ENCODE data around the gene SLC4A3.
A peak's percentile ranks its signal among the peaks of the same experiment; 100 is the strongest.

SLC4A3 gene, protein sequence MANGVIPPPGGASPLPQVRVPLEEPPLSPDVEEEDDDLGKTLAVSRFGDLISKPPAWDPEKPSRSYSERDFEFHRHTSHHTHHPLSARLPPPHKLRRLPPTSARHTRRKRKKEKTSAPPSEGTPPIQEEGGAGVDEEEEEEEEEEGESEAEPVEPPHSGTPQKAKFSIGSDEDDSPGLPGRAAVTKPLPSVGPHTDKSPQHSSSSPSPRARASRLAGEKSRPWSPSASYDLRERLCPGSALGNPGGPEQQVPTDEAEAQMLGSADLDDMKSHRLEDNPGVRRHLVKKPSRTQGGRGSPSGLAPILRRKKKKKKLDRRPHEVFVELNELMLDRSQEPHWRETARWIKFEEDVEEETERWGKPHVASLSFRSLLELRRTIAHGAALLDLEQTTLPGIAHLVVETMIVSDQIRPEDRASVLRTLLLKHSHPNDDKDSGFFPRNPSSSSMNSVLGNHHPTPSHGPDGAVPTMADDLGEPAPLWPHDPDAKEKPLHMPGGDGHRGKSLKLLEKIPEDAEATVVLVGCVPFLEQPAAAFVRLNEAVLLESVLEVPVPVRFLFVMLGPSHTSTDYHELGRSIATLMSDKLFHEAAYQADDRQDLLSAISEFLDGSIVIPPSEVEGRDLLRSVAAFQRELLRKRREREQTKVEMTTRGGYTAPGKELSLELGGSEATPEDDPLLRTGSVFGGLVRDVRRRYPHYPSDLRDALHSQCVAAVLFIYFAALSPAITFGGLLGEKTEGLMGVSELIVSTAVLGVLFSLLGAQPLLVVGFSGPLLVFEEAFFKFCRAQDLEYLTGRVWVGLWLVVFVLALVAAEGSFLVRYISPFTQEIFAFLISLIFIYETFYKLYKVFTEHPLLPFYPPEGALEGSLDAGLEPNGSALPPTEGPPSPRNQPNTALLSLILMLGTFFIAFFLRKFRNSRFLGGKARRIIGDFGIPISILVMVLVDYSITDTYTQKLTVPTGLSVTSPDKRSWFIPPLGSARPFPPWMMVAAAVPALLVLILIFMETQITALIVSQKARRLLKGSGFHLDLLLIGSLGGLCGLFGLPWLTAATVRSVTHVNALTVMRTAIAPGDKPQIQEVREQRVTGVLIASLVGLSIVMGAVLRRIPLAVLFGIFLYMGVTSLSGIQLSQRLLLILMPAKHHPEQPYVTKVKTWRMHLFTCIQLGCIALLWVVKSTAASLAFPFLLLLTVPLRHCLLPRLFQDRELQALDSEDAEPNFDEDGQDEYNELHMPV

DNA sequence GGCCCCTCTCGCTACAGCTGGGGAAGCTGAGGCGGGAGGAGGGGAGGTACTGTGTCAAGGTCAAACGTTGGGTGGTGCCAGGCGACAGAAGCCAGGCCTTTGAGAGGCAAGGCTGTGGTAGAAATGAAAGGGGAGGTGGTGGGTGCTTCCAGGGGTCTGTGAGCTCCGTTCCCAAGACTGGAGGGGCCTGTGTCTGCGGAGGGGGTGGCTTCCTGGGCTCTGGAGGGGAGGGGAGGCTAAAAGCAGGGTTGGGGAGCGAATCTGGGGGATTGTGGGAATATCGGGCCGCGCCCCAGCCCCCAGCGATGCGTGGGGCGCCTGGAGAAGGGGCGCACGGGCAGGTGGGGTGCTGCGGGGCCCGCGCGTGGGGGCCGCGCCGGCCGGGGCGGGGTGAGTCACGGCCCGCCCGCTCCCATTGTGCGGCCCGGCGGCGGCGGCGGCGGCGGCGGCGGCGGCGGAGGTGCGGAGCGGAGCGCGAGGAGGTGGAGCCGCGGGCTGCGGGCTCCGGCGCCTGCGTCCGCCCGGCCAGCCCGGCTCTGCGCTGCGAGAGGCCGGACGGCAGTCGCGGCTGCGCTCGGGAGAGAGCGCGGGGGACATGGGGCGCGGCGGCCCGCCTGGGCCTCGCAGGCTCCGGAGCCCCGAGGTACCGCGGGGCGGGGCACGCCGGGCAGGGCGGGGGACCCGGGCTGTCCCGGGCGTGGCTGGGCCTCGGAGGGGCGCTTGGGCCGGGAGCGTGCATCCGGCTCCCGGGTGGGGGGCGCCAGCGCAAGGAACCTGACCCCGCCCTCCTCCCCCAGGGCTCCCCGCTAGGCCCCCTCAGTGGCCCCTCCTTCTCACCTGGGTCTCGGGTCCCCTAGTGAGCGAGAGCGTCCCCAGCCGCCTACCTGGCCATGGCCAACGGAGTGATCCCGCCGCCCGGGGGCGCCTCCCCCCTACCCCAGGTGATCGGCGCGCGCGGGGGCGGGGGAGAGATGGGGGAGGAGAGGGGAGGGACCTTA lies at the start of gene SLC4A3:
Gene SLC4A3 (plus strand): TSS at position 528 of the 998 bp plus-strand sequence. CDS start 363 bp downstream, at position 891.
- DNase-seq, result peak; percentile 31

GRCh38 chr2:219578811-219579613 lies 48.4 kb upstream of the SLC4A3 start:
- DNase-seq, result no peak

DNA sequence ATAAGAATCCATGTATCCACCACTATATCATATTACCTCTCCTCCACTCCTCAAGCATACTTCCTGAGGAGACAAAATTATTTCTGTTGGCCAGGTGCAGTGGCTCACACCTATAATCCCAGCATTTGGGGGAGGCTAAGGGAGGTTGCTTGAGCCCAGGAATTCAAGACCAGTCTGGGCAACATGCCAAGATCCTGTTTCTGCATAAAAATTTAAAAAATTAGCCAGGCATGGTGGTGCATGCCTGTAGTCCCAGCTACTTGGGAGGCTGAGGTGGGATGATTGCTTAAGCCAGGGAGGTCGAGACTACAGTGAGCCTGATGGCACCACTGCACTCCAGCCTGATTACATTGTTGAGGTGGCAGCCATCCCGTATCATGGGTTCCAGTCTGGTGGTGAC lies 46.1 kb upstream of the SLC4A3 start:
- no peak for DNase-seq

DNA sequence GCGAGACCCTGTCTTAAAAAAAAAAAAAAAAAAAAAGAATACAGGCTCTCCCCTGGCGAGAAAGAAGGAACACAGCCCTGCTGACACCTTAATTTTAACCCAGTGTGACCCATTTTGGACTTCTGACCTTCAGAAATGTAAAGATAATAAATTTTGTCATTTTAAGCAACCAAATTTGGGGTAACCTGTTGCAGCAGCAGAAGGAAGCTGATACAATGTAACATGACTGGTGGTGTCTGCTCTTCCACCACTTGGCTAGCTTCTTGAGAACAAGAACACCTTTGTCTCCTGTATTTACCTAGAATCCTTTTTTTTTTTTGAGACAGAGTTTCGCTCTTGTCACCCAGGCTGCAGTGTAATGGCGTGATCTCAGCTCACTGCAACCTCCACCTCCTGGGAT lies 36.3 kb upstream of the SLC4A3 start:
- DNase-seq, result no peak

- DNase-seq, result no peak
Observed at GRCh38 chr2:219592736-219593135, 34.7 kb upstream of the SLC4A3 start.

DNA sequence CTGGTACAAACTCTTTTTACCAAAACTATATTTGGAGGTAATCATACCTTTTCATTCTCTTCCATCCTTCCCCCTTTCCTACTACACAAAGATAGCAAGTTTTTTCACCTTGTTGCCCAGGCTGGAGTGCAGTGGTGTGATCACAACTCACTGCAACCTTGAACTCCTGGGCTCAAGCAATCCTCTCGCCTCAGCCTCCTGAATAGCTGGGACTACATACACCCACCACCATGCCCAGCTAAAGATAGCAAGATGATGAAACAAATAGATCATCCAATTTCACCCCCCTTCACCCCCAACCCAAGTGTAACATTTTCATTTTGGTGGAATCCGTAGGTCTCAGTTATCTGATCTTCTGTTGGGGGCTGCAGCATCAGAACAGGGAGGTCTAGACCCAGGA lies 34.3 kb upstream of the SLC4A3 start:
- no peak for DNase-seq

DNA sequence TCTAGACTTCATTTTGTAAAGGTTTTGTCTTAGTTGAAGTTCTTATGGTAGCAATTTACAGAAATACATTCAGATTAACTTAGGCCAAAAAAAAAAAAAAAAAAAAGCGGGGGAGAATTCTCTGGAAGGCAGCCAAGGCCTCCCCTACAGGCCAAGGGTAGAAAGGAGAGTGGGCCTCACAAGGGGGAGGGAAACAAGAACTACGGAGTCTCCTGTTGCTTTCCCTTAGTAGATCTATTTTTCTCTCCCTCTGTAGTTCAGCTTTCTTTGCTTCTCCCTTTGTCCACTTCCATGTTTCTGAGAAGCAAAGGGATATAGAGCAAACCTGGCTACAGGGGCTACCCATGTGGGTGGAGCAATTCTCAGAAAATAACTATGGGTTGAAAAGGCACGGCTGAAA lies 32.2 kb upstream of the SLC4A3 start:
- DNase-seq, result no peak

DNA sequence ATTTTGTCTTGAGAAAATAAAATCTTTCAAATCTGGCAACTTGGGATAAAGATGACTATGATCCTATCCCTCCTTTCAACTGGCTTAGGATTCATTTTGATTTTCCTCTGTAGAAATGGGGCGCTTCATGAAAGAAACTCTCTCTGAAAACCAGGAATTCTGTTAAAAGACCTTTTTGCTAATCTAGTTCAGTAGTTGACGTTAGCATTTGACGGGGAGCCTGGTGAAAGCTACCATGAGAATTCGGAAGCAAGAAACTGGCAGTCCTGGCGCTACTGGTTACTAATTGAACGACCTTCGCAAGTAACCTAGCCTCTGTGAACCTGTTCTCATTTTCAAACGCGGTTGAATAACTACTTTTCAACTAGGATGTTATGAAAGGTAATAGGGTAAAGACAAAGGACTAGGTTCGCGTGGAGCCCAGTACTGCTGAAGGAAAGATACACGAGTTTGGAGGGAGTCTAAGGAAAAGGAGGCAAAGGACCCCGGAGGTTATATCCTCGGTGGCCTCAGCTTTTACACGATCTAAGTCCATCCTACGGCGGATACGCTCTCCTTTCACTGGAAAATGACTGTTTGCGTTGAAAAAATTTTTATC lies 30.4 kb upstream of the SLC4A3 start:
- no peak for DNase-seq

DNA sequence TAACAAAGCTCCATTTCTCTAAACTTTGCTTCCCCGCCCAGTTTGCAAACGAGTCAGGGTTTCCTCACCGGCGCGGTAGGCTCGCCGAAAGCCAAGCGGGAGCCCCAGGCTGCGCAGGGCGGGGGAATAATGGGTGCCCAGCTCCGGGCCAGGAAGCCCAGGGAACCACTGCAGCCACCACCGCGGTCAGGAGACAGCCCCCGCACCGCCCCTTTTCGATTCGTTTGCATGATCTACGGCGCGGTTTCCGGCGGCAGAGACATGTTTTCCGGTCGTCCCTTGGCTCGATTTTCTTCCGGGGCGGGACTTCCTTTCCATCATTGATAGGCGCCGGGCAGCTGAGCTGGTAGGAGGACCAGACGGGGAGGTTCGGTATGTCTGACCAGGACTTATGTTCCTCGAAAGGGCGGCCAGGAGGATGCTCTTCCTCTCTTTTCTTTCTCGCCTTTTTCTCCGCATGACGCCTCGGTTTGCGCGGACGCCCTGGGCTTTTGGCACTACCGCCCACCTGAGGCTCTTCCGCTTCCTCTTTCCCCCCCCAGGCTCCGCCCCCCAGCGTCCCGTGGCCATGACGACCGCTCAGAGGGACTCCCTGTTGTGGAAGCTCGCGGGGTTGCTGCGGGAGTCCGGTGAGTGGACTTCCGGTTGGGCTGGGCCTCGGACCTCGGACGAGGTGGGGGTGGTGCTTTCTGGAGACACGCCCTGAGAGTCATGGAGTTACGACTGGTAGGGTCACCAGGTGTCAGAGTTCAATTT lies 29.7 kb upstream of the SLC4A3 start, which contains the start of gene STK11IP:
Gene STK11IP (plus strand): TSS at position 306 of the 756 bp plus-strand sequence. CDS start 263 bp downstream, at position 569.
- peak; percentile 98 for DNase-seq

DNA sequence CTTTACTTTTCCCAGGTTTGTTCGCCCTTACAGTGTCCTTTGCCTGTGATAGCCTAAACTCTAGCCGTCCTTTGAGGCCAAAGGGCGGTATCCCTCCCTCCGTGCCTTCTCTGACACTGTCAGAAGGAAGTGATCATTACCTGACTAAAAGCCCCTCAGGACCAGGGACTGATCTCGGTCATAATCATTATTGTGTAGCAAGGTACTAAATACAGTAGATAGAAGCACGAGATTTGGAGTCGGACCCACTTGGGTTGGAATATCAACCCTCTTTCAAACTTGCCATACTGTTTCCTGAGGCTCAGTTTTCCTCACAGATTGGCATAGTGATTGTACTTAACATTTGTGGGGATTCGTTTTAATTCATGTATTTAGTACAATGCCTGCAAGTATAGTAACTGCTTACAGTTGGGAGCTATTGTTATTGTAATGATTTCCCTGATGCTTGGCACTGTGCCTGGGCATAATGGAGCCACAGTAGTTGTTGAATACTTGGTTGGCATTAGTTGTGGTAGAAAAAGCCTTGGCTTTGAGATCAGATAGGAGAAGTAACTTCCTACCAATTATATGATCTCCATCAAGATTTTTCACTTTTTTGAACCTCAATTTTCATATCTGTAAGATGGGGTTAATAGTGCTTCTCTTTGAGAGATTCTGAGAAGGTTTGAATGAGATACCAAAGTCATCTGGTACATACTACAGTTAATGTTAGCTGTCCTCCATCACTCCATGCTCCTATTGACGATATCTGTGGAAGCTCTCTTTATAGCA lies 28.9 kb upstream of the SLC4A3 start:
- DNase-seq, result no peak

- DNase-seq, result no peak
Observed at GRCh38 chr2:219603771-219604170, 23.7 kb upstream of the SLC4A3 start.

DNA sequence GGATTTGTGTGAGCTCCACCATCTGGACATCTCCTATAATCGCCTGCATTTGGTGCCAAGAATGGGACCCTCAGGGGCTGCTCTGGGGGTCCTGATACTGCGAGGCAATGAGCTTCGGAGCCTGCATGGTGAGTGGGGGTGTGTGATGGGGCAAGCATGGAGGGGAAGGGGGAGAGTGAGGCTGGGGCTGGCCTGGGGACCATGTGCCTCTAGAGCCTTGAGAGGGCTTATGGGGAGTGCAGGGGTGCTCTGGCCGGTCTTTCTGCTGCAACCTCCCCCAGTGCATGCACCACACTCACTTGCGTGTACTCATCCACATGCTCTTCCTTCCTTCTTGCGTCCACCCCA lies 21.8 kb upstream of the SLC4A3 start:
- DNase-seq, result no peak

DNA sequence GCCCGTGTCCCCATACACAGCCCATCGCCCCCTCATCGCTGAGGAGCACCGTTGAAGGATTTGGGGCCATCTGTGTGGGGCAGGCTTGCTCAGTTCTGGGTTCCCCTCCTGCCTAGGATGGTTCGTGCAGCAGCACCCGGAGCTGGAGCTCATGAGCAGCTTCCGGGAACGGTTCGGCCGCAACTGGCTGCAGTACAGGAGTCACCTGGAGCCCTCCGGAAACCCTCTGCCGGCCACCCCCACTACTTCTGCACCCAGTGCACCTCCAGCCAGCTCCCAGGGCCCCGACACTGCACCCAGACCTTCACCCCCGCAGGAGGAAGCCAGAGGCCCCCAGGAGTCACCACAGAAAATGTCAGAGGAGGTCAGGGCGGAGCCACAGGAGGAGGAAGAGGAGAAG lies 19.5 kb upstream of the SLC4A3 start:
- no peak for DNase-seq

DNA sequence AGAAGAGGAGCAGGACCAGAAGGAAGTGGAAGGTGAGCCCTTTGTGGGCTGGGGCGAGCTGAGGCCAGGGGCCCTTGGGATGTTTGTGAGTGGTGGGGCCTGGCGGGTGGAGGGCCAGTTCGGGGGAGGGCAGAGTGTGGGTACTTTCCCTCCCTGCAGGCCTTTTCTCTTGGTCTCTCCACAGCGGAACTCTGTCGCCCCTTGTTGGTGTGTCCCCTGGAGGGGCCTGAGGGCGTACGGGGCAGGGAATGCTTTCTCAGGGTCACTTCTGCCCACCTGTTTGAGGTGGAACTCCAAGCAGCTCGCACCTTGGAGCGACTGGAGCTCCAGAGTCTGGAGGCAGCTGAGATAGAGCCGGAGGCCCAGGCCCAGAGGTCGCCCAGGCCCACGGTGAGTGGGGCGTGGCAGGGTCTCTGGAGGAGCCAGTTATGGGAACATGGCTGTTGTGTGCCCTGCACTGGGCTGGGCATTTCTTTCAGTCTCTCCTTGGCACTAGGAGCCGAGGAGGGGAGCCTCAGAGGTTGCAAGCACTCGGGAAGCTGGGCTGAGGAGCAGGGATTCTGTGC lies 18.9 kb upstream of the SLC4A3 start:
- no peak for DNase-seq

GRCh38 chr2:219609149-219609750 lies 18.2 kb upstream of the SLC4A3 start:
- no peak for DNase-seq

DNA sequence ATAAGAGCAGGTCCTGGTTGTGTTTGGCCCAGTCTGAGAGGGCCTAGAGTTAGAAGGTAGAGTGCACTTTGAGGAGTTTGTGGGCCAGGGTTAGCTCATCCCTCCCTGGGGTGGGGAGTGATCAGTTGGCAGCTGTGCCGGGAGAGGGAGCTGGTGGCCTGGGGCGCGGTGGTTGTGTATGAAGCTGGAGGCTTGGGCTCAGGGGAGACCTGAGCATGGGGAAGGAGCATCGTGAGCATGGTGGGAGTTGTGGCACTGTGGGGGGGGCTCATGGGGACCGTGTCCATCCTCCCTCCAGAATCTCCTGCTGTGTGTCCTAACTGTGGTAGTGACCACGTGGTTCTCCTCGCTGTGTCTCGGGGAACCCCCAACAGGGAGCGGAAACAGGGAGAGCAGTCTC lies 16.1 kb upstream of the SLC4A3 start:
- DNase-seq, result no peak

GRCh38 chr2:219611866-219612576 lies 15.4 kb upstream of the SLC4A3 start:
- peak; percentile 25 for DNase-seq
